ENCODE results near the gene KLK13.
A peak's percentile ranks its signal among the peaks of the same experiment; 100 is the strongest.

Gene KLK13

DNA sequence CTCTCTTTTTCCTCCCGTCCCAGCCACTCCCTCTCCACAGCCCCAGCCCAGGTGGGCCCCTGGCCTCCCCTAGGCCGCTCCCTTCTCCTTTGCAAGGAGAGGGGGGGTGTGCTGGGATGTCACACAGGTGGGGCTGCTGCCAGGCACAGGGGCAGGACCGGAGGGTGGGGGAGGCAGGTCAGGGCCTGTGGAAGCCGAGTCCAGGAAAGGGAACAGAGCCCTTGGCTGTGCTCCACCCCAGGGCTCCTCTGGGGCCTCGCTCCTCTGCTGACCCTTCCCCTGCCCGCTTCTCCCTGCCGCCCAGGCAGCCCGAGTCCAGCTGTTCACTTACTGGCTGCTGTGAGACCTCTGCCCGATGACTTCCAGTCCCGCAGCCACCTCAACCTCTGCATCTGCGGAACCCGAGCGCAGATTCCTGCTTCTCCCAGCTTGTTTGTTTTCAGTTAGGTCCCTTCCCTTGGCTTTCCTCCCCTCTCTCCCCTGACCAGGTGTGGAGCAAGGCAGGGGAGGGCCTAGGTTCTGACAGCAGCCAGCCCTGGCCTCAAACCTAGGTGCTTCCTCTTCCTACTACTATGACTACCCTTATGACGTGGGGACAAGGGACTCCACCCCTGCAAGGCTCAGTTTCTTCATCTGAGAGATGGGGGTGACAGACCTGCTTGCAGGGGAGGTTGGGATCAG is 37.6 kb downstream of the KLK13 start:
- no peak overlapping the region for H3K4me3 ChIP-seq (ENCODE audit: low read depth in 1 of 2, low read length in 2 of 2)
- no peaks in the 10 kb centered on the region for H3K27me3 ChIP-seq (ENCODE audit: low read depth, low read length)

DNA sequence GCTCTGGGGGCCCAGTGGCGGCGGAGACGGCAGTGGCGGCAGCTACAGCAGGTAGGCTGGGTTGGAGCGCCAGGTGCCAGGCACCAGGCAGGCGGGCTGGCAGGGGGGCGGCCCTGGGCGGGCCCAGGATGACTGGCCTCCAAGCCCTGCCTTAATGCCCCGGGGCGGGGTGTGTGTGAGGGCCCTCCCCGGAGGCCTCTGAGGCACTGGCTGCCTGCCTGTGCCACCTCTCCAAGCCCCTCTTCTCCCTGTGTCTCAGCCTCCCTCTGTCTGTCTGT is 38.4 kb downstream of the KLK13 start, which contains the start of gene KLK11:
KLK11 (minus strand) TSS at position 63 of the 278 bp plus-strand sequence. CDS start 985 bp downstream, outside the sequence.
- Histone ChIP-seq H3K4me3 (ENCODE audit: low read depth in 1 of 2, low read length in 2 of 2) (no peak within 1 kb of the TSS), H3K27ac (ENCODE audit: low read length) (no peak within 1 kb of the TSS), H3K9me3 (ENCODE audit: control insufficient read depth in 1 of 2, low read length in 2 of 2) (no peaks in the 10 kb centered on the region)

More for the DNA sequence above, 37.6 kb downstream of the KLK13 start:
- Histone ChIP-seq H3K36me3 (ENCODE audit: control insufficient read depth in 1 of 2, insufficient read depth in 2 of 2, low read length in 2 of 2) (no peaks in the 10 kb centered on the region), H3K27ac (ENCODE audit: low read length) (no peak overlapping the region), H3K9me3 (ENCODE audit: control insufficient read depth in 1 of 2, low read length in 2 of 2) (no peaks in the 10 kb centered on the region), H3K4me1 (ENCODE audit: control insufficient read depth in 1 of 2, insufficient read depth in 2 of 2, low read length in 2 of 2) (no peaks in the 10 kb centered on the region)

DNA sequence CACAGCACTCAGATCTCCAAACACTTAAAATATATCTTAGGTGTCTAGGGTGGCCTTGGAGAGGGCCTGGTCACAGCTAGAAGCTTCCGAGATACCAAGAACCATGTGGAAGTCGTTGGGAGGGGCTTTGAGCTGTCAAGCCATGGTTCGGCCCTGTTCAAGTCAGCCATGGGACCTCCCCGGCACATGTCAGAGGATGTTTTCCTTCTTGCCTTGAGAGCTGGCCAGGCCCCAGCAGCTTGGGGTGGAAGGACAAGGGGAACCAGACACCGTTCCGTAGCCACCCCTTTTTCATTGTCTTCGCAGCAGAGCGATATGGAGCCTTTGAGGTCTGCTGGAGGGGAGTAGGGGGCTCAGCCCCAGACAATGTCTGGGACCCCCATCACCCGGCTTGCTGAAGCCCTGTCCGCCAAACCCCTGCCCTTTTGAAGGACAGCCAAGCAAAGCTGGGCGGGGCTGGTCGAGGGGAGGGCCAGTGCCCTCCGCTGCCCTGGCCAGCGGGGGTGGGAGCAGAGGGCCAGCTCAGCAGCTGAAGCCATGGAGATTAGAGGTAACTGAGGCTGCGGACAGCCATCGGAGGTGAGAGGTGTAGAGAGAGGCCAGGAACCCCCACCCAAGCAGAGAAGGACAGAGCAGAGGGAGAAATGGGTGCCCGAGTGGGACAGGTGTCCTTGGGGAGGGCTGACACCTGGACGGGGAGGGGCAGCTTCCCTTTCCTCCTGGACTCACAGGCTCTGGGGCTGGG is 38.9 kb downstream of the KLK13 start:
- Histone ChIP-seq H3K9me3 (ENCODE audit: control insufficient read depth in 1 of 2, low read length in 2 of 2) (no peaks in the 10 kb centered on the region), H3K4me3 (ENCODE audit: low read depth in 1 of 2, low read length in 2 of 2) (no peak overlapping the region), H3K4me1 (ENCODE audit: control insufficient read depth in 1 of 2, insufficient read depth in 2 of 2, low read length in 2 of 2) (no peaks in the 10 kb centered on the region), H3K27ac (ENCODE audit: low read length) (no peak overlapping the region), H3K36me3 (ENCODE audit: control insufficient read depth in 1 of 2, insufficient read depth in 2 of 2, low read length in 2 of 2) (no peaks in the 10 kb centered on the region), H3K27me3 (ENCODE audit: low read depth, low read length) (no peaks in the 10 kb centered on the region)

More for the DNA sequence above, 38.4 kb downstream of the KLK13 start, which contains the start of gene KLK11:
- Histone ChIP-seq H3K4me1 (ENCODE audit: control insufficient read depth in 1 of 2, insufficient read depth in 2 of 2, low read length in 2 of 2) (no peaks in the 10 kb centered on the region), H3K36me3 (ENCODE audit: control insufficient read depth in 1 of 2, insufficient read depth in 2 of 2, low read length in 2 of 2) (no peaks in the 10 kb centered on the region), H3K27me3 (ENCODE audit: low read depth, low read length) (no peaks in the 10 kb centered on the region)

DNA sequence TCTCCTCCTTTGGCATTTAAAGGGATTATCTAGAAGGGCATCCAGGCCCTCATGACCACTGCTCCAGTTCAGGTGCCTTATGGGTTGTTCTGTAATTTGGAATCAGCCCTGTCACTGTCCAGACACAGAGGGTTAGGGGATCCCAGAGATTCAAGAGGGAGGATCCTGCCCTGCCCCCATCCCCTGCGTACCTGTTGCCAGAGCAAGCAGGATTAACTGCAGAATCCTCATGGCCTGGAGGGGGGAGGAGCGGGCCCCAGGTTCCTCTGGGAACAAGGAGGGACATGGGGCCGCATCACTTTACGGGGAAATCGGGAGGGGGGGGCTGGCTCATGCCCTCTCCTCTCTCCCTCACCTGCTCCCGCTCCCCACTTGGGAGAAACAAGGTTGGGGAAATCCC is 39.5 kb downstream of the KLK13 start:
- Histone ChIP-seq H3K4me3 (ENCODE audit: low read depth in 1 of 2, low read length in 2 of 2) (no peak overlapping the region), H3K27me3 (ENCODE audit: low read depth, low read length) (no peaks in the 10 kb centered on the region), H3K27ac (ENCODE audit: low read length) (no peak overlapping the region)

DNA sequence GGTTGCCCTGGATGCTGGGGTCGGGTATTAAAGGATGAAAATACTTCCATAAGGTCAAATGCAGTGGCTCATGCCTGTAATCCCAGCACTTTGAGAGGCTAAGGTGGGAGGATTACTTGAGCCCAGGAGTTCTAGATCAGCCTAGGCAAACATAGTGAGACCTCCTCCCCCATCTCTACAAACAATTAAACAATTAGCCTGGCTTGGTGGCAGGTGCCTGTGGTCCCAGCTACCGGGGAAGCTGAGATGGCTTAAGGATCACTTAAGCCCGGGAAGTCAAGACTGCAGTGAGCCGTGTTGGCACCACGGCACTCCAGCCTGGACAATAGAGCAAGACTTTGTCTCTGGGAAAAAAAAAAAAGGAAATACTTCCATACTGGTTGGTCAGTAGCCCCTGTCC is 40.0 kb downstream of the KLK13 start:
- H3K27ac ChIP-seq (ENCODE audit: low read length) = no peak overlapping the region
- H3K4me3 ChIP-seq (ENCODE audit: low read depth in 1 of 2, low read length in 2 of 2) = no peak overlapping the region
- no peaks in the 10 kb centered on the region for H3K36me3 ChIP-seq (ENCODE audit: control insufficient read depth in 1 of 2, insufficient read depth in 2 of 2, low read length in 2 of 2)
- peaks cover 0 to under 1% of the 10 kb centered on the region in 2 donors for H3K4me1 ChIP-seq (ENCODE audit: control insufficient read depth in 1 of 2, insufficient read depth in 2 of 2, low read length in 2 of 2)
- no peaks in the 10 kb centered on the region for H3K9me3 ChIP-seq (ENCODE audit: control insufficient read depth in 1 of 2, low read length in 2 of 2)
- H3K27me3 ChIP-seq (ENCODE audit: low read depth, low read length) = peaks cover 4% of the 10 kb centered on the region

More for the DNA sequence above, 39.5 kb downstream of the KLK13 start:
- Histone ChIP-seq H3K4me1 (ENCODE audit: control insufficient read depth in 1 of 2, insufficient read depth in 2 of 2, low read length in 2 of 2) (no peaks in the 10 kb centered on the region), H3K36me3 (ENCODE audit: control insufficient read depth in 1 of 2, insufficient read depth in 2 of 2, low read length in 2 of 2) (no peaks in the 10 kb centered on the region), H3K9me3 (ENCODE audit: control insufficient read depth in 1 of 2, low read length in 2 of 2) (no peaks in the 10 kb centered on the region)

DNA sequence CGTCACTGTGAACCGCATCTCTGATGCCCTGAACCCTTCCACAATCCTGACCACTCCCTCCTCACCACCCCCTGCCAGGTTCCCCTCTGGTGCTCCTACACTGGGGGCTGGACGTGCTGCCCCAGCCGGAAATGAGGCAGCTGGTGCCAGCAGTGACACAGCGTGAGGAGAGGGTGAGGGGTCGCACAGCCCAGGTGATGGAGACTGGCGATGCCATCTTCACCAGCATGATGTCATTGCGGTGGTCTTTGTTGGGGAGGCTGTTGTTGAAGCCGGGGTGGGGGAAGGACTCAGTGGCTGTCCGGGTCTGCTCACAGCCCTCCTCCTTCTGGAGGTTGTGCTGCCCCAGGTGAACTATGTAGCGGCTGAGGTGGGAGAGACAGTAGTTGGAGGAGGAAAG is 40.9 kb downstream of the KLK13 start:
- Histone ChIP-seq H3K4me1 (ENCODE audit: control insufficient read depth in 1 of 2, insufficient read depth in 2 of 2, low read length in 2 of 2) (peaks cover 0 to 10% of the 10 kb centered on the region in 2 donors), H3K9me3 (ENCODE audit: control insufficient read depth in 1 of 2, low read length in 2 of 2) (no peaks in the 10 kb centered on the region), H3K36me3 (ENCODE audit: control insufficient read depth in 1 of 2, insufficient read depth in 2 of 2, low read length in 2 of 2) (no peaks in the 10 kb centered on the region), H3K4me3 (ENCODE audit: low read depth in 1 of 2, low read length in 2 of 2) (no peak overlapping the region), H3K27ac (ENCODE audit: low read length) (no peak overlapping the region), H3K27me3 (ENCODE audit: low read depth, low read length) (peaks cover 5% of the 10 kb centered on the region)

DNA sequence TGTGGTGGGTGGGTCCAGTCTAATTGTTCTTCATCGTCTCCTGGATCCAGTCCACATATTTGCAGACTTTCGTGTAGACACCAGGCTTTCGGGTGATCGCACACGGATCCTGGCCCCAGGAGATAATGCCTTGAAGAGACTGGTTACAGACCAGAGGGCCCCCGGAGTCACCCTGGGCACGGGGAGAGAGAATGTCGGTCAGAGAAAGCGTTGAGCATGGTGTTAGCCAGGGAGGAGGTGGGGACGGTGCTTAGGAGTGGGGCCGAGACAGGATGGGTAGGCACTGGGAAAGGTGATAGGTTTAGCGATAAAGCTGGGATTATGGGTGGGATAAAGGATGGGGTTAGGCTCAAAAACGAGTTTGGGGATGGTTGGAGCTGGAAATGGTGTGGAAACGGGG is 42.4 kb downstream of the KLK13 start:
- H3K4me1 ChIP-seq (ENCODE audit: control insufficient read depth in 1 of 2, insufficient read depth in 2 of 2, low read length in 2 of 2) = peaks cover 0 to 15% of the 10 kb centered on the region in 2 donors
- H3K9me3 ChIP-seq (ENCODE audit: control insufficient read depth in 1 of 2, low read length in 2 of 2) = no peaks in the 10 kb centered on the region
- no peaks in the 10 kb centered on the region for H3K36me3 ChIP-seq (ENCODE audit: control insufficient read depth in 1 of 2, insufficient read depth in 2 of 2, low read length in 2 of 2)
- H3K27me3 ChIP-seq (ENCODE audit: low read depth, low read length) = peaks cover 5% of the 10 kb centered on the region
- no peak overlapping the region for H3K27ac ChIP-seq (ENCODE audit: low read length)
- no peak overlapping the region for H3K4me3 ChIP-seq (ENCODE audit: low read depth in 1 of 2, low read length in 2 of 2)

DNA sequence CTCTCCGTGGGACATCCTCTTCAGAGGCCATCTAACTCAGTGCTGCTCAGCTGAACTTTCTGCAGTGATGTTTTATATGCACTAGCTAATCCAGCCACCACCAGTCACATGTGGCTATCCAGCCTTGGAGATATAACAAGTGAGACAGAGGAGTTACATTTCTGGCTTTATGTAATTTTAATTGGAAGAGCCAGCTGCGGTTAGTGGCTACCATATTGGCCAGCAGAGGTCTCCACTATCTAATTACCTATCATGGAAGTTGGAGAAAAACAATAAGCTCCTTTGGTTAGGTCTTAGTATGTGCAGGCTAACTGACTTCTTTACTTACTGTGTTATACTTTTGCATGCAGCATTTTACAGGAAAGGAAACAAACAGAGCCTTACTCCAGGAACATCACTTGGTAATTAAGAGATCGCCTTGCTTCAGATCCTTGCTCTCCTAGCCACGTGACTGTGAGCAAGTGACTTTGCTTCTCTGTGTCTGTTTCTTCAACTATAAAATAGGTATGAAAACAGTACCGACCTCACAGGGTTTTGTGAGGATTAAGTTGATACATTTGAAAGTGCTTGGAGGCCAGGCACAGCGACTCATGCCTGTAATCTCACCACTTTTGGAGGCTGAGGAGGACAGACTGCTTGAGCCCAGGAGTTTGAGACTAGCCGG is 43.8 kb downstream of the KLK13 start:
- H3K4me3 ChIP-seq (ENCODE audit: low read depth in 1 of 2, low read length in 2 of 2) = no peak overlapping the region
- H3K4me1 ChIP-seq (ENCODE audit: control insufficient read depth in 1 of 2, insufficient read depth in 2 of 2, low read length in 2 of 2) = peaks cover 0 to 23% of the 10 kb centered on the region in 2 donors
- H3K36me3 ChIP-seq (ENCODE audit: control insufficient read depth in 1 of 2, insufficient read depth in 2 of 2, low read length in 2 of 2) = no peaks in the 10 kb centered on the region
- H3K27me3 ChIP-seq (ENCODE audit: low read depth, low read length) = peaks cover 5% of the 10 kb centered on the region
- H3K27ac ChIP-seq (ENCODE audit: low read length) = no peak overlapping the region
- H3K9me3 ChIP-seq (ENCODE audit: control insufficient read depth in 1 of 2, low read length in 2 of 2) = no peaks in the 10 kb centered on the region

DNA sequence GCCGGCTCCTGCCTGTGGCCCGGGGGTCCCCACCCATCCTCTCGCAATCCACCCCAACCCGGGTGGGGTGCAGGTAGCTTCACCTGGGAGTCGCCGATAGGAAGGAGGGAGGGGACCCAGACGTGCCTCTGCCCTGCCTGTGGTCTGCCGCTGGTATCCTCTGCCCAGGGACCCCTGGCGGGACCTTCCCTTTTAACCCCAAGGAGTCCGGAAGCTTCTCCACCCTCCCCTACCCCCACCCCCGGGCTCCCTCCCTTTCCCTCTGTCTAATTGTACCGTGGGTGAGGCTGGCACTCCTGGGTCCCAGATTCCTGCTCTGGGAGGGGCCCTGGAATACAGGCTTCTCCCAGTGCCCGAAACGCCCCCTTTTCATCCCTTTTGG is 45.4 kb downstream of the KLK13 start, which contains the start of gene KLK10:
KLK10 (minus strand) TSS at position 166 of the 382 bp plus-strand sequence. CDS start 579 bp downstream, outside the sequence.
- Histone ChIP-seq H3K4me3 (ENCODE audit: low read depth in 1 of 2, low read length in 2 of 2) (peak within 1 kb of the TSS in 1 of 2 donors; percentile 28), H3K27me3 (ENCODE audit: low read depth, low read length) (peaks cover 9% of the 10 kb centered on the region), H3K36me3 (ENCODE audit: control insufficient read depth in 1 of 2, insufficient read depth in 2 of 2, low read length in 2 of 2) (no peaks in the 10 kb centered on the region), H3K27ac (ENCODE audit: low read length) (no peak within 1 kb of the TSS), H3K4me1 (ENCODE audit: control insufficient read depth in 1 of 2, insufficient read depth in 2 of 2, low read length in 2 of 2) (peaks cover 0 to 23% of the 10 kb centered on the region in 2 donors), H3K9me3 (ENCODE audit: control insufficient read depth in 1 of 2, low read length in 2 of 2) (no peaks in the 10 kb centered on the region)

DNA sequence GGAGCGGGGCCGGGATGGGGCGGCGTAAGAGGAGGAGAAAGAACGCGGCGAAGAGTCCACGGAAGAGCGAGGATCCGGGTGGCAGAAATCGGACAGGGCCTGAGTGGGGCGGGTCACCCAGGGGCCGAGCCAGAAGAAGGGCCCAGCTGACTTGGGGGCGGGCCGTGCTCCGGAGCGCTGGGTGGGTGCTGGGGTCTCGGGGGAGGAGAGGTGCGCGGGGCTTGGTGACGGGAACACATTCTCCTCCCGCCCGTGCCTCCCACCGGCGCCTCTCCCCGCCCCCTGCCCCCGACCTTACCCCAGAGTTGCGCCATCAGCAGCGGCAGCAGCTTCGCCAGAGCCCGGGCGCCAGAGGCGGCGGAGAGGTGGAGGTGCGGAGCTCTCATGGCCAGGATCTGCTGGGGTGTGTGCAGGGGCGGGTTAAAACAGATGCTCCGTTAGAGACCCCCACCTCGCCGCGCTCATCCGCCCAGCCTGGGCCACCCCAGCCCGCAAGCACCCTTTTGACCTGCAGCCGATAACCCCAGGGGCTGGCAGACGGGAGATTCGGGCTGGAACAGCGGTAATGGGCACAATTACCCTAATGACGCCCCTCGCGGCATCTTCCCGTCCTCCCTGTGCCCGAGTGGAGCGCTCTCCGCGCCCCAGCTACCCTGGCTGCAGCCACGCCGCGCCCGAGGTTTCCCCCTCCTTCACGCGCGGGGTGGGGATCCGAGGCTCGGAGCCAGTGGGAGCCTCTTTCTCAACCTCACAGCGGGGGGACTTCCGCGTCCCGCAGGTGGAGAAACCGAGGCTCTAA is 45.9 kb downstream of the KLK13 start:
- H3K27me3 ChIP-seq (ENCODE audit: low read depth, low read length) = peaks cover 12% of the 10 kb centered on the region
- peak overlapping the region in 1 of 2 donors; percentile 28 for H3K4me3 ChIP-seq (ENCODE audit: low read depth in 1 of 2, low read length in 2 of 2)
- peaks cover 0 to 23% of the 10 kb centered on the region in 2 donors for H3K4me1 ChIP-seq (ENCODE audit: control insufficient read depth in 1 of 2, insufficient read depth in 2 of 2, low read length in 2 of 2)
- no peak overlapping the region for H3K27ac ChIP-seq (ENCODE audit: low read length)
- no peaks in the 10 kb centered on the region for H3K36me3 ChIP-seq (ENCODE audit: control insufficient read depth in 1 of 2, insufficient read depth in 2 of 2, low read length in 2 of 2)
- no peaks in the 10 kb centered on the region for H3K9me3 ChIP-seq (ENCODE audit: control insufficient read depth in 1 of 2, low read length in 2 of 2)

All from muscle layer of duodenum (tissue), 2 donors.